Ishikawa (cell line): Measurements from ENCODE around the gene SV2B.

Experiments used
- CEBPB ChIP-seq: IDR thresholded peaks from 2 replicates; pipeline ENCODE4 v1.6.1; 2012
- CREB1 ChIP-seq: IDR thresholded peaks from 2 replicates; pipeline ENCODE4 v1.6.1; 2012; ENCODE audit warnings: low read depth
- EGR1 ChIP-seq: IDR thresholded peaks from 2 replicates; pipeline ENCODE4 v1.6.1; 2012
- RAD21 ChIP-seq: IDR thresholded peaks from 2 replicates; pipeline ENCODE4 v1.6.1; 2012; ENCODE audit warnings: low read depth
- TAF1 ChIP-seq: IDR thresholded peaks from 2 replicates; pipeline ENCODE4 v1.6.1; 2012; ENCODE audit warnings: low read depth, mild to moderate bottlenecking
- TCF12 ChIP-seq: IDR thresholded peaks from 2 replicates; pipeline ENCODE4 v1.6.1; 2012; ENCODE audit warnings: low read depth
- YY1 ChIP-seq: IDR thresholded peaks from 2 replicates; pipeline ENCODE4 v1.6.1; 2012; ENCODE audit warnings: low read depth

GRCh38 chr15:91070872-91071271 lies 29.2 kb upstream of the SV2B start:
- no peak for TF ChIP-seq CREB1
- no peak for TF ChIP-seq RAD21
- TF ChIP-seq CEBPB = no peak
- no peak for TF ChIP-seq YY1
- TF ChIP-seq EGR1 = no peak
- no peak for TF ChIP-seq TAF1
- TF ChIP-seq TCF12 = no peak
